Upper lobe of left lung (tissue), 4 donors: Measurements from ENCODE around the gene IGSF9.

ENCODE experiments used
- CTCF ChIP-seq, 6 experiments: fragments of 450-650 bp in 4 of 6; fragments of 200-600 bp in 2 of 6; sonication (generic) in 2 of 6; IDR thresholded peaks; one replicate each; pipeline ENCODE4 v1.5.1; 2016 to 2019; ENCODE audit warnings: antibody characterized with exemption in 6 of 6
- EP300 ChIP-seq, 4 donors: sonication (generic); formaldehyde crosslinking; IDR thresholded peaks; one replicate each; pipeline ENCODE4 v1.5.1; 2017; ENCODE audit warnings: antibody characterized with exemption in 4 of 4, control low read depth in 2 of 4
- POLR2A ChIP-seq, 4 donors: fragments of 450-650 bp; IDR thresholded peaks; one replicate each; pipeline ENCODE4 v1.5.1; 2016 to 2017; ENCODE audit warnings: antibody characterized with exemption in 4 of 4, mild to moderate bottlenecking in 2 of 4

GRCh38 chr1:159890390-159890789 is 55.0 kb downstream of the IGSF9 start:
- TF ChIP-seq CTCF (IDR thresholded peaks at IDR 0.05): no peak
- no peak for TF ChIP-seq EP300 (IDR thresholded peaks at IDR 0.05)
- TF ChIP-seq POLR2A (IDR thresholded peaks at IDR 0.05): no peak
